Measurements from ENCODE around the gene GLB1L2.

Gene GLB1L2

GRCh38 chr11:134389464-134390180 lies 57.8 kb downstream of the GLB1L2 start:
- no peaks in the 10 kb centered on the region for H3K79me2 ChIP-seq (ENCODE audit: low read length)
- no peaks in the 10 kb centered on the region for H3K27me3 ChIP-seq (ENCODE audit: low read depth, low read length)
- H3K9me3 ChIP-seq (ENCODE audit: insufficient read depth, low read length) = no peaks in the 10 kb centered on the region
- no peak overlapping the region for H3K9ac ChIP-seq (ENCODE audit: low read length)
- H2AFZ ChIP-seq (ENCODE audit: low read depth, low read length) = no peak overlapping the region
- no peaks in the 10 kb centered on the region for H3K4me1 ChIP-seq (ENCODE audit: low read length)
- no peak overlapping the region for H3K4me2 ChIP-seq (ENCODE audit: low read length)
- H3K36me3 ChIP-seq (replicated peaks; ENCODE audit: low read depth, low read length) = no peaks in the 10 kb centered on the region
- H3K27ac ChIP-seq (ENCODE audit: low read length) = no peak overlapping the region
- no peak overlapping the region for H3K4me3 ChIP-seq (ENCODE audit: low read length)
- TF ChIP-seq CTCF (IDR thresholded peaks at IDR 0.05; ENCODE audit: low read depth, low read length) (no peak), EZH2phosphoT487 (IDR thresholded peaks at IDR 0.05; ENCODE audit: low read depth) (no peak)
- H4K20me1 ChIP-seq (ENCODE audit: insufficient read depth, low read length) = no peaks in the 10 kb centered on the region

- Histone ChIP-seq H3K9me3 (ENCODE audit: insufficient read depth, low read length) (no peaks in the 10 kb centered on the region), H3K4me2 (ENCODE audit: low read length) (no peak overlapping the region), H3K4me3 (ENCODE audit: low read length) (no peak overlapping the region), H3K4me1 (ENCODE audit: low read length) (no peaks in the 10 kb centered on the region), H2AFZ (ENCODE audit: low read depth, low read length) (no peak overlapping the region), H3K27ac (ENCODE audit: low read length) (no peak overlapping the region), H3K9ac (ENCODE audit: low read length) (no peak overlapping the region), H3K27me3 (ENCODE audit: low read depth, low read length) (no peaks in the 10 kb centered on the region), H4K20me1 (ENCODE audit: insufficient read depth, low read length) (no peaks in the 10 kb centered on the region), H3K79me2 (ENCODE audit: low read length) (no peaks in the 10 kb centered on the region), H3K36me3 (replicated peaks; ENCODE audit: low read depth, low read length) (no peaks in the 10 kb centered on the region)
- no peak for TF ChIP-seq CTCF (IDR thresholded peaks at IDR 0.05; ENCODE audit: low read depth, low read length)
- TF ChIP-seq EZH2phosphoT487 (IDR thresholded peaks at IDR 0.05; ENCODE audit: low read depth) = no peak
Observed at GRCh38 chr11:134390706-134391569, 59.1 kb downstream of the GLB1L2 start.

- Histone ChIP-seq H3K4me2 (ENCODE audit: low read length) (no peak overlapping the region), H3K4me3 (ENCODE audit: low read length) (no peak overlapping the region), H4K20me1 (ENCODE audit: insufficient read depth, low read length) (no peaks in the 10 kb centered on the region), H3K27ac (ENCODE audit: low read length) (no peak overlapping the region), H3K27me3 (ENCODE audit: low read depth, low read length) (no peaks in the 10 kb centered on the region), H2AFZ (ENCODE audit: low read depth, low read length) (no peak overlapping the region), H3K4me1 (ENCODE audit: low read length) (no peaks in the 10 kb centered on the region), H3K36me3 (replicated peaks; ENCODE audit: low read depth, low read length) (no peaks in the 10 kb centered on the region), H3K79me2 (ENCODE audit: low read length) (no peaks in the 10 kb centered on the region), H3K9me3 (ENCODE audit: insufficient read depth, low read length) (no peaks in the 10 kb centered on the region), H3K9ac (ENCODE audit: low read length) (no peak overlapping the region)
- TF ChIP-seq CTCF (IDR thresholded peaks at IDR 0.05; ENCODE audit: low read depth, low read length) (no peak), EZH2phosphoT487 (IDR thresholded peaks at IDR 0.05; ENCODE audit: low read depth) (no peak)
Observed at GRCh38 chr11:134391656-134392055, 59.9 kb downstream of the GLB1L2 start.

DNA sequence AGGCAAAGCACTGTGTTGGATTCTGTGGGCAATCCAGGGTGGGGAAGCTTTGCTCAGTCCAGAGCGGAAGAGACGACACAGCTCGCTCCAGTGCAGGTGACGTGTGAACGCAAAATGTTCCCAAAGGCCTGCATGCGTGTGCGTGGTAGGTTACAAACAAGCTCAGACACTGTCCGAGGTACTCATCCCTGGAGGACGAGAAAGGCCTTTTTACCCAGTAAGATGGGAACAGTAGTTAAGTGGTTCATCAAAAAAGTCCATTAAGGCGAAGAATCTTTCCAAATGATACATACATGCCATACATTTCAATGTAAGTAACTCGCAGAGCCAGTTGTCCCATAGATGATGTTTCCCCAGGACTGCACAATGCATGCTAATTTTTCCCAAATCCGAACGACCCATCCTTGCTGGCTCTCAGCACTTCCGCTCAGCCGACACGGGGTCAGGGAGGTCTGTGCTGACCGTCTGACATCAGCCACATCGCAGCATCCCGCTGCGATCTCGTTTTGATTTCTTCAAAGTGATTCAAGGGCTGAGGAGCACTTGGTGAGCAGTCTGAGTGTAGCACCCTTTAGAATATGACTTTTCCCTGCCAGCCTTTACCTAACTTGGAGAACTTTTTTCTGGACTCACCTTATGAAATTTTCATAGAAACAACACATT lies 61.3 kb downstream of the GLB1L2 start:
- Histone ChIP-seq H3K27ac (ENCODE audit: low read length) (no peak overlapping the region), H3K4me2 (ENCODE audit: low read length) (no peak overlapping the region), H3K79me2 (ENCODE audit: low read length) (no peaks in the 10 kb centered on the region), H3K4me1 (ENCODE audit: low read length) (no peaks in the 10 kb centered on the region), H3K9ac (ENCODE audit: low read length) (no peak overlapping the region), H3K36me3 (replicated peaks; ENCODE audit: low read depth, low read length) (no peaks in the 10 kb centered on the region), H2AFZ (ENCODE audit: low read depth, low read length) (no peak overlapping the region), H4K20me1 (ENCODE audit: insufficient read depth, low read length) (no peaks in the 10 kb centered on the region), H3K9me3 (ENCODE audit: insufficient read depth, low read length) (no peaks in the 10 kb centered on the region), H3K4me3 (ENCODE audit: low read length) (no peak overlapping the region), H3K27me3 (ENCODE audit: low read depth, low read length) (no peaks in the 10 kb centered on the region)
- TF ChIP-seq EZH2phosphoT487 (IDR thresholded peaks at IDR 0.05; ENCODE audit: low read depth) = no peak
- no peak for TF ChIP-seq CTCF (IDR thresholded peaks at IDR 0.05; ENCODE audit: low read depth, low read length)
